Caco-2 (cell line): ENCODE data around the gene ZFP3. TPM values are rescaled to one million over a fixed set of nuclear protein-coding genes. Genes with fewer than 3 reads are reported as not detected.
"Not testable (repeated sequence)": the region's sequence is repeated elsewhere in the genome, so short reads cannot be mapped to it uniquely, and the experiment has no call there.

Experiments used
- BruUV-seq: library from RNA; stranded (reverse); fragments of 400-500 nt; replicated peaks from 2 replicates; lab custom pipeline; 2021; lab: Mats Ljungman, UMichigan
- CTCF ChIA-PET: fragments of 300-600 bp; sonication (Branson Sonifier 250); formaldehyde crosslinking; loops from one replicate; lab custom pipeline; 2022; ENCODE audit warnings: antibody characterized with exemption; lab: Charles Lee
- POLR2A ChIA-PET: fragments of 300-600 bp; sonication (Branson Sonifier 250); formaldehyde crosslinking; loops from one replicate; lab custom pipeline; 2022; ENCODE audit warnings: antibody characterized with exemption; lab: Charles Lee
- DNase-seq, 2 experiments: peaks; one replicate each; pipeline versions ENCODE4 v3.0.0 to v3.0.0-alpha.2; 2020 to 2022
- H3K27me3 ChIP-seq: replicated peaks from 2 replicates; pipeline ENCODE4 v1.6.0; 2011; ENCODE audit warnings: low read length; ENCODE audit not compliant: control insufficient read depth, insufficient read depth
- H3K36me3 ChIP-seq: 2 replicates; pipeline ENCODE4 v1.5.1; 2011; ENCODE audit warnings: low read length; ENCODE audit not compliant: control insufficient read depth, insufficient read depth
- H3K4me1 ChIP-seq: fragments of 250-450 bp; sonication (Bioruptor Pico); 2 replicates; pipeline ENCODE4 v1.5.1; 2020; ENCODE audit warnings: mild to moderate bottlenecking
- H3K4me3 ChIP-seq: 2 replicates; pipeline ENCODE4 v1.5.1; 2011; ENCODE audit warnings: low read depth, mild to moderate bottlenecking, control low read depth, low read length
- H3K9me3 ChIP-seq: fragments of 250-450 bp; sonication (Bioruptor Pico); 2 replicates; pipeline ENCODE4 v1.5.1; 2020; ENCODE audit warnings: mild to moderate bottlenecking, moderate library complexity
- H3K27ac Mint-ChIP-seq: one replicate; pipeline ENCODE4 v1.8.0; 2022; ENCODE audit warnings: mixed read lengths; ENCODE audit not compliant: unreplicated experiment
- H3K27me3 Mint-ChIP-seq: one replicate; pipeline ENCODE4 v1.8.0; 2022; ENCODE audit warnings: mixed read lengths; ENCODE audit not compliant: insufficient read depth, unreplicated experiment
- H3K36me3 Mint-ChIP-seq: one replicate; pipeline ENCODE4 v1.8.0; 2022; ENCODE audit warnings: mild to moderate bottlenecking, mixed read lengths; ENCODE audit not compliant: insufficient read depth, unreplicated experiment
- H3K4me1 Mint-ChIP-seq: one replicate; pipeline ENCODE4 v1.8.0; 2022; ENCODE audit warnings: low read depth, mixed read lengths; ENCODE audit not compliant: unreplicated experiment
- H3K4me3 Mint-ChIP-seq: one replicate; pipeline ENCODE4 v1.8.0; 2022; ENCODE audit warnings: mild to moderate bottlenecking, moderate library complexity, mixed read lengths; ENCODE audit not compliant: unreplicated experiment
- H3K9me3 Mint-ChIP-seq: one replicate; pipeline ENCODE4 v1.8.0; 2022; ENCODE audit warnings: mixed read lengths; ENCODE audit not compliant: unreplicated experiment
- intact Hi-C: fragments of 100-400 bp; cut with micrococcal nuclease; formaldehyde crosslinking; loops from one replicate; pipeline ENCODE4 v1.10.0; 2022; ENCODE audit not compliant: unreplicated experiment
- total RNA-seq: library from RNA; stranded (reverse); gene quantifications from 2 replicates; pipeline ENCODE4 v1.2.3, GENCODE V29; 2022
- TF ChIP-seq, protein P1 (sequence below), 2 experiments: fragments of 200-600 bp in 1 of 2; IDR thresholded peaks; 1 replicate in 1 of 2; 2 replicates in 1 of 2; pipeline versions ENCODE4 v1.5.1 to v1.8.0; 2011 to 2022; ENCODE audit warnings: antibody characterized with exemption in 1 of 2, control low read depth in 1 of 2, inconsistent platforms in 1 of 2, low read depth in 1 of 2, low read length in 1 of 2, mild to moderate bottlenecking in 1 of 2, moderate library complexity in 1 of 2; ENCODE audit not compliant: insufficient read depth in 1 of 2, severe bottlenecking in 1 of 2, unreplicated experiment in 1 of 2

ZFP3 gene
- total RNA-seq, 1 experiment from 2014 or later = 3.7 TPM

DNA sequence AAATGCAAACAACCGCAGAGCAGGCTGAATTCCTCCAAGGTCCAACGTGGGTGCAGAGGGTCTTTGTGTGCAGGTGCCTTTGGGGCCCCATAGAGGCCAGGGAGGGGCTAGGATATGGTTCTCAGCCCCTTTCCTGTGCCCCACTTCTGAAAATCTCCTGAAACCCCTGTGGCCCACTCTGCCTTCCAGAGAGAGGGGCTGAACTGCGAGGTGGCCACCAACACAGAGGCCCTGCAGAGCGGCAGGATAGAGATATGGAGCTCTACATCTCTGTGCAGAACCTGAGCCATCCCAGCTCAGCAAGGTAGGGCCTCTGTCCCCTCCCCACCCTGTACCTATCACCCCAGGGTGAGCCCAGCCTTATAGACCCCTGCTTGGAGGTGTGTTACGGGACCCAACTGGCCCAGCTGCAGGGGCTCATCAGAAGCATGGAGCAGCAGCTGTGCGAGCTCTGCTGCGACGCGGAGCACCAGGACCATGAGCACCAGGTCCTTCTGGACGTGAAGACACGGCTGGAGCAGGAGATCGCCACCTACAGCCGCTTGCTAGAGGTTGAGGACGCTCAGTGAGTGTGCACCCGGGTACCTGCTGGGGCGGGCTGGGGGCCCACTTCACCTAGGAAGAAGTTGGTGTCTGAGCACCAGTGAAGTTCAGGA is 43.0 kb downstream of the ZFP3 start:
- CTCF ChIA-PET = no interaction called here

DNA sequence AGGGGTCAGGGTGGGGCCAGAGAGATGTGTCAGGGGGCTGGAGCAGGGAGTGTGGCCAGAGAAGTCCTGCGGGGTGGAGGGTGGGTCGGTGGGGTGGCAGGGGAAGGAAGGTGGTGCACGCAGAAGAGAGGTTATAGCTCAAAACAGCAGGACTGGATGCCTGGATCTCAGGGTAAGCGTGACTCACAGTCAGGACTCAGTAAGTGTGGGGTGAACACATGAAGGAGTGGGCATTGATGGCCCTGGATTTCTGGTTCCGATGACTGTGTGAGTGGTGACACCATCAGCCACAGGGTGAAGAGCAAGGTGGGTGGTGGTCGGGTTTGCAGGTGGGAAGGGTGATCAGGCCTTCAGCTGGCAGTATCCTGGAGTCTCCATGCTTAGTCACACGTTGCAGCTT is 43.8 kb downstream of the ZFP3 start:
- H3K27me3 Mint-ChIP-seq, DNase-seq, H3K4me1 ChIP-seq: not testable (repeated sequence)

More for the DNA sequence above, 43.0 kb downstream of the ZFP3 start:
- Mint-ChIP-seq H3K27me3 (no peaks in the 10 kb centered on the region), H3K4me1 (no peaks in the 10 kb centered on the region), H3K27ac (no peak overlapping the region), H3K9me3 (no peaks in the 10 kb centered on the region), H3K4me3 (peak overlapping the region; percentile 44), H3K36me3 (no peaks in the 10 kb centered on the region)
- H3K4me1 ChIP-seq = no peaks in the 10 kb centered on the region
- DNase-seq = no peak
- TF ChIP-seq, protein P1, sequence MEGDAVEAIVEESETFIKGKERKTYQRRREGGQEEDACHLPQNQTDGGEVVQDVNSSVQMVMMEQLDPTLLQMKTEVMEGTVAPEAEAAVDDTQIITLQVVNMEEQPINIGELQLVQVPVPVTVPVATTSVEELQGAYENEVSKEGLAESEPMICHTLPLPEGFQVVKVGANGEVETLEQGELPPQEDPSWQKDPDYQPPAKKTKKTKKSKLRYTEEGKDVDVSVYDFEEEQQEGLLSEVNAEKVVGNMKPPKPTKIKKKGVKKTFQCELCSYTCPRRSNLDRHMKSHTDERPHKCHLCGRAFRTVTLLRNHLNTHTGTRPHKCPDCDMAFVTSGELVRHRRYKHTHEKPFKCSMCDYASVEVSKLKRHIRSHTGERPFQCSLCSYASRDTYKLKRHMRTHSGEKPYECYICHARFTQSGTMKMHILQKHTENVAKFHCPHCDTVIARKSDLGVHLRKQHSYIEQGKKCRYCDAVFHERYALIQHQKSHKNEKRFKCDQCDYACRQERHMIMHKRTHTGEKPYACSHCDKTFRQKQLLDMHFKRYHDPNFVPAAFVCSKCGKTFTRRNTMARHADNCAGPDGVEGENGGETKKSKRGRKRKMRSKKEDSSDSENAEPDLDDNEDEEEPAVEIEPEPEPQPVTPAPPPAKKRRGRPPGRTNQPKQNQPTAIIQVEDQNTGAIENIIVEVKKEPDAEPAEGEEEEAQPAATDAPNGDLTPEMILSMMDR (IDR thresholded peaks at IDR 0.05; ENCODE audit: insufficient read depth in 1 of 2, low read depth in 1 of 2, low read length in 1 of 2, severe bottlenecking in 1 of 2, unreplicated experiment in 1 of 2) = no peak
- intact Hi-C loops = no loop called here
- H3K9me3 ChIP-seq = no peaks in the 10 kb centered on the region
- BruUV-seq = no TSS peak
- H3K27me3 ChIP-seq = no peaks in the 10 kb centered on the region
- POLR2A ChIA-PET = no interaction called here
- H3K4me3 ChIP-seq = no peak overlapping the region
- H3K36me3 ChIP-seq = no peaks in the 10 kb centered on the region

DNA sequence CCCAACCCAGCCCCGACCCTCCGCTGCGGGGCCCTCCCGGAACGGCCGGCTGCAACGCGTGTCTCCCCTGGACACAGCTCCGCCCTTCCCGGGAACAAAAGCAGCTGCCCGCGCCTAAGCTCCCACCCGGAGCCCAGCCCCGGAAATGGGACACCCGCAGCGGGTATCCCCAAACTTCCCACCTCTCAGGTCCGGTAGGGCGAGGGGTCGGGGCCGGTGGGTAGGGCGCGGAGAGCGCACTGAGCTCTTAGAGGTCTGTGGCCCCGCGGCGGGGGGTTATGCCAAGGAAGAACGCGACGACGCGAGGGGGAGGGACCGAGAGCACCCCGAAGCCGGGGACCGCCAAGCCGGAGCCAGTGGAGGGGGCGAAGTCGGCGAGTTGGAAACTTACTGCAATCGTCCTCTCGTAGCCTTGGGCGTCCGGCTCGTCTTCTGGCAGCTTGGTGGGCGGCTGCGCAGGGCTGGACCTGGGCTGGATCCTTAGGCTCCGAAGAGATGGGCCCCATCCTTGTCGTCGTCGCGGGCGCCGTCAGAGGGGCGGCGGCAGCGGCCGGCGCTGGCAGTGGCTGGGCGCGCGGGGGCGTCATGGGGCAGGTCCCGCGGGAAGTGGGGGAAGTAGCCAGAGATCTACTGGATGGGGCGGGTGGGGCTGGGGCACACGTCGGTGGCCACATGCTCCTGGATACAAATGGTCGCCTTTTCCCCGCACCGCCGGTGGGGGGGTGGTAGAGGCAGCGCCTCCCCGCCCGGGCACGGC is 44.5 kb downstream of the ZFP3 start:
- BruUV-seq = no TSS peak
- Mint-ChIP-seq H3K4me3 (peak overlapping the region; percentile 63), H3K27ac (no peak overlapping the region), H3K4me1 (no peaks in the 10 kb centered on the region), H3K9me3 (no peaks in the 10 kb centered on the region), H3K27me3 (no peaks in the 10 kb centered on the region), H3K36me3 (no peaks in the 10 kb centered on the region)
- TF ChIP-seq, protein P1 (IDR thresholded peaks at IDR 0.05; ENCODE audit: insufficient read depth in 1 of 2, low read depth in 1 of 2, low read length in 1 of 2, severe bottlenecking in 1 of 2, unreplicated experiment in 1 of 2) = no peak
- Histone ChIP-seq H3K4me3 (peak overlapping the region; percentile 35), H3K4me1 (no peaks in the 10 kb centered on the region), H3K27me3 (no peaks in the 10 kb centered on the region), H3K9me3 (no peaks in the 10 kb centered on the region), H3K36me3 (no peaks in the 10 kb centered on the region)
- ChIA-PET CTCF (no interaction called here), POLR2A (no interaction called here)
- intact Hi-C loops = no loop called here
- peak in 1 of 2 experiments; percentile 7 for DNase-seq

More for the DNA sequence above, 43.8 kb downstream of the ZFP3 start:
- CTCF ChIA-PET, H3K9me3 Mint-ChIP-seq, POLR2A ChIA-PET, H3K36me3 ChIP-seq, H3K9me3 ChIP-seq, BruUV-seq, H3K4me1 Mint-ChIP-seq, H3K36me3 Mint-ChIP-seq, H3K27ac Mint-ChIP-seq, H3K4me3 ChIP-seq, intact Hi-C loops, H3K27me3 ChIP-seq: not testable (repeated sequence)
- H3K4me3 Mint-ChIP-seq = peak overlapping the region; percentile 44
